GM19438 (cell line): ENCODE measurements around the gene TICAM1.
"Not testable (repeated sequence)": the region's sequence is repeated elsewhere in the genome, so short reads cannot be mapped to it uniquely, and the experiment has no call there.

Experiments used
- ATAC-seq: cut with Tn5 transposase; IDR thresholded peaks from one replicate; pipeline ENCODE4 v1.9.1; 2021; ENCODE audit warnings: low read depth; ENCODE audit not compliant: unreplicated experiment

TICAM1 gene

DNA sequence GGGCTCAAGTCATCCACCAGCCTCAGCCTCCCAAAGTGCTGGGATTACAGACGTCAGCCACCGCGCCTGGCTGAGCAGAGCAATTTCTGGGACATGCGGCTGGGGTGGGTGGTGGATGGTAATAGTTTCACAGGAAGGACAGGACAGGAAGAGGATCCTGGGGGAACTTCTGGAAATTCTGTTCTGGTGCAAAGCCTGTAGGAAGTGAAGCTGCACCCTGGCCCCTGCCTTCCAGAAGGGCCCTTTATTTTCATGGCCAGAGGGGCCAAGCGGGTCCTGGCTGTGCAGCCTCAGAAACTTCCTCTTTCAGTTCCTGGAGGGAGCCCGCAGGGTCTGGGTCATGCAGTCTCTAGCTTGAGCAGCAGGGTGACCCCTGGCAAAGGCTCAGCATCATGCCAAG lies 24.3 kb downstream of the TICAM1 start:
- ATAC-seq, result no peak

DNA sequence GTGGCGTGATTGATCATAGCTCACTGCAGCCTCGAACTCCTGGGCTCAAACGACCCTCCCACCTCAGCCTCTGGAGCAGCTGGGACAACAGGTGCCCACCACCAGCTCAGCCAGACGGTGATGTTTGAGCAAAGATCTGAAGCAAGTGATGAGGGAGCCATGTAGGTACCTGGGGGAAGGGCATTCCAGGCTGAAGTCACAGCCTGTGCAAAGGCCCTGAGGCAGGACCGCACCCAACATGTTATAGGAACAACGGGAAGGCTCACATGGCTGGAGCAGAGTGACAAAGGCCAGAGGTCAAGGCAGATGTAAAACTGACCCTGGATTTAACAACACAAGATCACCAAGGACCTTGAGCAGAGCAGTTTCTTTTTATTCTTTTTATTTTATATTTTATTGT lies 25.1 kb downstream of the TICAM1 start:
- ATAC-seq, result no peak

GRCh38 chr19:4805140-4805539 lies 26.4 kb downstream of the TICAM1 start:
- ATAC-seq, result not testable (repeated sequence)

DNA sequence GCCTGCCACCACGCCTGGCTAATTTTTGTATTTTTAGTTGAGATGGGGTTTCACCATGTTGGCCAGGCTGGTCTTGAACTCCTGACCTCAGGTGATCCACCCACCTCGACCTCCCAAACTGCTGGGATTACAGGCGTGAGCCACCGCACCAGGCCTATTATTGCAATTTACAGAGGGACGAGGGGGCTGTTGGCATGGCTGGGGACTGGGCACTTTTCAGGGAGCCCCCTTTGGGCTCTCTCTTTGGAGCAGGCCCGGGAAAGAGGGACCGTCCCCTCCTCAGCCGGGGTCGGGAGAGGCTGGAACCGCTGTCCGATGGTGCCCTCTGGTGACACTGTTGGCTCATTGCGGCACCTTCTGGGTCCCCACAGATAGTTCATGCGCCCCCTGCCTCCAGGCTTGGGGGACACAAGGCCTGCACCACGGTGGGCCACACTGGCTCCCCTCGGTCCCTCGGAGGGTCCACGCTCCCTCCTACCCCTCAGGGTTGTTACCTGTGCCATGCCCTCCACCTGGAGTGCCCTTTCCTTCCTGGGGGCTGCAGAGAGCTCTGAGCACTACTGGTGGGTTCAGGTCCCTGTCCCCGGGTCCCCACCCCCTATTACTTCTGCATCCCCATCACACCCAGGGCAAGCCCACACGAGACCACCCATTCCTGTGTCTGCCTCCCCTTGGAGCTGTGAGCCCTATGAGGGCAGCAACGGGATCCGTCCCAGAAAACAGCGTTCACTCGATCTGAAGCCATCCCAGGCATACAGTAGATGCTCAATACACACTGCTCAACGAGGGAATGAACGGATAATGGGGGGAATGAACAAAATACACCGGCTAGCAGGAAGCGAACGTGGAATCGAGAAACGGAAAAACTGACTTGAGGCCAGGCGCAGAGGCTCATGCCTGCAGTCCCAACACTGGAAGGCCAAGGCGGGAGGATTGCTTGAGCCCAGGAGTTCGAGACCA lies 27.5 kb downstream of the TICAM1 start:
- ATAC-seq, result peak; percentile 60

- no peak for ATAC-seq
These were observed 28.8 kb downstream of the TICAM1 start for GRCh38 chr19:4802711-4803110.

GRCh38 chr19:4801085-4801619 lies 30.4 kb downstream of the TICAM1 start:
- no peak for ATAC-seq

GRCh38 chr19:4800591-4801081 lies 30.9 kb downstream of the TICAM1 start:
- no peak for ATAC-seq

DNA sequence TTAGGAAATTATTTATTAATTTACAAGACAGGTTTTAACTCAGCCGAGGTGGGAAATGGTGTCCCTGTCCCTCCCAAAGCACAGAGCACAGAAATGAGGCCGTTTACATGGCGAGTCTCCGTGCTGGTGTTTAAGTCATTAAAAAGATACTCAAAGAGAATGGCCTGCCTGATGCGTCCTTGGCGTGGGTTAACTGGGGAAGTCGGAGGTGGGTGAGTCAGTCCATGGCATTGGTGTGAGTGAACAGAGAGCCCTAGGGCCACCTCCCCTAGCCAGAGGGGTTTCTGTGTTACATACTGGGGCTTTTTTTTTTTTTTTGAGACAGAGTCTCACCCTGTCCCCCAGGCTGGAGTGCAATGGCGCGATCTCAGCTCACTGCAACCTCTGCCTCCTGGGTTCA lies 36.1 kb downstream of the TICAM1 start:
- no peak for ATAC-seq

DNA sequence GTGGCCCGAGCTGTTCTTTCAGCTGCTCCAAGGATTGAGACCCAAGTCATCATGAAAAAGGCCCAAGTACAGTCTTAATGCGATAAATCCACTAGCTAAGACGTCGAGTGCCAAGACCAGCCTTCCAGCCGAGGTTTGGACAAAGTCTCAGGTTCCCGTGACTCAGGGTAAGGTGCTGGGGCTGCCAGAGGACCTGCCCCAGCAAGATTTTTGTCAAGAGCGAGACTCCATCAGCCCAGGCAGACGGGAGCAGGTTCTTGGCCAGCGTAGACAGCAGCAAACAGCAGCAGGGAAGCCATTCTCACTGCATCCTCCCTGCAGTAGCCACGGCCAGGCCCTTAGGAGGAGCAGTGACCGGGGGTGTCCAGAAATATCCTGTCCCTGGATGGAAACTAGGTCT lies 36.5 kb downstream of the TICAM1 start:
- ATAC-seq, result no peak

- not testable (repeated sequence) for ATAC-seq
These were observed 38.2 kb downstream of the TICAM1 start for GRCh38 chr19:4793278-4793677.

- not testable (repeated sequence) for ATAC-seq
These were observed 38.7 kb downstream of the TICAM1 start for GRCh38 chr19:4792866-4793195.

- not testable (repeated sequence) for ATAC-seq
These were observed 39.3 kb downstream of the TICAM1 start for GRCh38 chr19:4792019-4792865.

GRCh38 chr19:4791183-4792018 lies 40.1 kb downstream of the TICAM1 start, which contains the start of gene FEM1A:
Gene FEM1A (plus strand): TSS chr19:4791734. CDS start chr19:4791855, 121 bp downstream.
- peak; percentile 85 for ATAC-seq

GRCh38 chr19:4786412-4787016 lies 45.0 kb downstream of the TICAM1 start:
- ATAC-seq, result not testable (repeated sequence)

DNA sequence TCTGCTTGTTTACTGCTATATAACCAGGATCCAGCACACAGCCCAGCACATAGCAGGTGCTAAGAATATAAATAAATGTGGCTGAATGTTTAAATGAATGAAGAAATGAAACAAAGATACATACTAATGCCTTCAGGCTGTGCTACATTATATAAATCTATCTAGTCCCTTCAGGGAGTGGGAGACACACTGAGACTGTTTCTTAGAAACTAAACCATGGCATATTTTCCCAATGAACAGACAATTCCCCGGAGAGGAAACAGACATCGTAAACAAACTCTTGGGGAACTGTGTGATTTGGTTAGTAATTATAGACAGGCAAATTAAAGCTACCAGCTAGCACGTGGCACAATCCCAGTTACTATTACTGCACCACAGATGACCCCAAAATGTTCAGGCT lies 49.7 kb downstream of the TICAM1 start:
- ATAC-seq, result no peak

GRCh38 chr19:4780860-4781259 lies 50.7 kb downstream of the TICAM1 start:
- no peak for ATAC-seq

GRCh38 chr19:4778124-4778523 lies 53.4 kb downstream of the TICAM1 start:
- not testable (repeated sequence) for ATAC-seq

- no peak for ATAC-seq
These were observed 54.9 kb downstream of the TICAM1 start for GRCh38 chr19:4776436-4777211.

- ATAC-seq, result no peak
These were observed 55.8 kb downstream of the TICAM1 start for GRCh38 chr19:4775627-4776152.
